GM12873 (cell line): ENCODE results near the gene NMT2.

Experiments
- TF ChIP-seq, protein P1 (sequence below): IDR thresholded peaks from 2 replicates; pipeline ENCODE4 v1.5.1; 2012; ENCODE audit warnings: low read depth, mild to moderate bottlenecking, moderate library complexity, low read length, control low read depth; ENCODE audit not compliant: insufficient read depth; ENCODE audit errors: missing control alignments

Gene NMT2

DNA sequence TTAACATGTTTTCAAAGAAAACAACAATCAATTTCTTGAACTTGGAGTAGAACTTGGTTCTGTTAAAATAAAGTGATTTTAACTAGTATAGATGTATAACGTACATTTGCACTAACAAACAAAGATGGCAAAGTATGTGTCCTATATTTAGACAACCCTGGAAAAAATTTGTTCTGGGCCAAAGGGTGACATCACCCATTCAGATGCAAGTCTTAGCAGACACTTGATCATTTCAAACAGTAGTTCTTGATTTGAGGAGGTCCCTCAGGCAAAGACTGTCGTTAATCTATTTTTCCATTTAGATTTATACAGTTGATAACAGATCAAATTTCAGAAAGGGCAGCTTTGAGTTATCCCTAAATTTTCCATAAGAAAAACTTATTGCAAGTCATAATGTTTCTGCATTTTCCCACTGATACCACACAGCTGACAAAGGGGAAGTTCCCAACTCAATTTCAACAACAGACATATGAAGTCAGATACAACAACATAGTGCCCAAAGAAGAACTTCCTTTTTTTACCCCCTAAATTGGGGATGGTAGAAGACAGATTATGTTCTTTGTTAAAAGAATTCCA lies 5.2 kb downstream of the NMT2 start:
- TF ChIP-seq, protein P1, sequence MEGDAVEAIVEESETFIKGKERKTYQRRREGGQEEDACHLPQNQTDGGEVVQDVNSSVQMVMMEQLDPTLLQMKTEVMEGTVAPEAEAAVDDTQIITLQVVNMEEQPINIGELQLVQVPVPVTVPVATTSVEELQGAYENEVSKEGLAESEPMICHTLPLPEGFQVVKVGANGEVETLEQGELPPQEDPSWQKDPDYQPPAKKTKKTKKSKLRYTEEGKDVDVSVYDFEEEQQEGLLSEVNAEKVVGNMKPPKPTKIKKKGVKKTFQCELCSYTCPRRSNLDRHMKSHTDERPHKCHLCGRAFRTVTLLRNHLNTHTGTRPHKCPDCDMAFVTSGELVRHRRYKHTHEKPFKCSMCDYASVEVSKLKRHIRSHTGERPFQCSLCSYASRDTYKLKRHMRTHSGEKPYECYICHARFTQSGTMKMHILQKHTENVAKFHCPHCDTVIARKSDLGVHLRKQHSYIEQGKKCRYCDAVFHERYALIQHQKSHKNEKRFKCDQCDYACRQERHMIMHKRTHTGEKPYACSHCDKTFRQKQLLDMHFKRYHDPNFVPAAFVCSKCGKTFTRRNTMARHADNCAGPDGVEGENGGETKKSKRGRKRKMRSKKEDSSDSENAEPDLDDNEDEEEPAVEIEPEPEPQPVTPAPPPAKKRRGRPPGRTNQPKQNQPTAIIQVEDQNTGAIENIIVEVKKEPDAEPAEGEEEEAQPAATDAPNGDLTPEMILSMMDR, result no peak

DNA sequence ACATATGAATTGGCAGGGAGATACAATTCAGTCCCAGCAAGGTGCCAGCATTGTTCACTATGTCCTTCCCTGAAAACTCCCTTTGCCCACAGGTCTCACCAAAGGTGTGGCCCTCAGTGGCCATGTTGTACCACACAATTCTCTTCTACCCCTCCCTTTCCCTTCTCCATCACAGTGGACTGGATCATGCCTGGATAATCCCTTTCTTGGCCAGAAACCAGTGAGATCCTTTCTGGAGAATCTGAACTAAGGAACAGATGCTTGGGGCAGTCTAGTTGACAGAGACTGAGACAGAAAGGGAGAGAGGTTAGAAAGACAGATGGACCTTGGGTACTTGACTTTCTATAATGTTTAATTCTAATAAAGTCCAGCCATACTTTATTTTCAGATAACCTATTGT lies 9.5 kb downstream of the NMT2 start:
- TF ChIP-seq, protein P1, result no peak

DNA sequence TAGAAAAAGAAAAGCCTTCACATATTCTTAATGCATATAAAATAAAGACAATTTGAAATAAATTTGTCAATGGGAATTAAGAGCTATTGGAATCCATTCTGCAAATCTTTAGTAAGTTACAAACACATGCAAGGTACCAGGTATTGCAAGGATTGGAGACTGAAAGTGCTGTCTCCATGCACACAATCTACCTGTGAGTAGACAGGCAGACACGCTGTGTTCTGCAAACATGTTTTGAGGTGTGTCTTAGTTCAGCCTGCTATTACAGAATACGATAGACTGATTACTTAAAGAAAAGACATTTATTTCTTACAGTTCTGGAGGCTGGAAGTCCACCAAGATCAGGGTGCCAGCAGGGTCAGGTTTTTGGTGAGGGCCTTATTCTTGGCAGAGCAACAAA lies 10.0 kb downstream of the NMT2 start:
- TF ChIP-seq, protein P1, result no peak

DNA sequence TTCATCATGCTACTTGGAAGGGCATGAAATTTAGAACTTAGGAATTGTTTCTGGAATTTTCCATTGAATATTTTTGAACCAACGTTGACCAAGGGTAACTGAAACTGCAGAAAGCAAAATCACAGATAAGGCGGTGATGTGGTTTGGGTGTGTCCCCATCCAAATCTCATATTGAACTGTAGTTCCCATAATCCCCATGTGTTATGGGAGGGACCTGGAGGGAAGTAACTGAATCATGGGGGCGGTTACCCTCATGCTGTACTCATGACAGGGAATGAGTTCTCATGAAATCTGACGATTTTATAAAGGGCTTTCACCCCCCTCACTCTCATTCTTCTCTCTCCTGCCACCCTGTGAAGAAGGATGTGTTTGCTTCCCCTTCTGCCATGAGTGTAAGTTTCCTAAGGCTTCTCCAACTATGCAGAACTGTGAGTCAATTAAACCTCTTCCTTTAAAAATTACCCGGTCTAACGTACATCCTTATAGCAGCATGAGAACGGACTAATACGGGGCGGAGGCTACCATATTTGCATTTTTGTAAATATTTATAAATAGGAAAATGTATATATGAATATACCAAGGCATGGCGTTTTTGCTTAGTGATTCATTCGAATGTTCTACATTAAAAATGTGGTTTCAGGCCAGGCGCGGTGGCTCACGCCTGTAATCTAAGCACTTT lies 12.4 kb downstream of the NMT2 start:
- TF ChIP-seq, protein P1, result no peak

DNA sequence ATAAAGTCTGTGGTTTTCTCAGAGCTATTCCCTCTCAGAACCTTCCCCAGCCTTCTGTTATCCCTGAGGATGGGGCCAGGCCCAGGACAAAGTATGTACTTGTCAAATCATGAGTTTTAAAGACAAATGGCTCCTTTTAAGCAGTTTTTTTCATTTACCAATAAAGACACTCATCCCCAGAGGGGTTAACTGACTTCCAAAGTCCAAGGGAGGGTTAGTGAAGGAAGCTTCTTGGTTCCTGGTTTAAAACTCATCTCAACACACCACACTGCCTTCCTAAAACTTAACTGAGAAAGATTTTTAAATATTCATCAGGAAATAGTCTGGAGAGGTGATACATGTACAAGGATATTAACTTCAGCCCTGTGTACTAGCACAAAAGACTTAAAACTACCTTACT lies 15.9 kb downstream of the NMT2 start:
- TF ChIP-seq, protein P1, result no peak

DNA sequence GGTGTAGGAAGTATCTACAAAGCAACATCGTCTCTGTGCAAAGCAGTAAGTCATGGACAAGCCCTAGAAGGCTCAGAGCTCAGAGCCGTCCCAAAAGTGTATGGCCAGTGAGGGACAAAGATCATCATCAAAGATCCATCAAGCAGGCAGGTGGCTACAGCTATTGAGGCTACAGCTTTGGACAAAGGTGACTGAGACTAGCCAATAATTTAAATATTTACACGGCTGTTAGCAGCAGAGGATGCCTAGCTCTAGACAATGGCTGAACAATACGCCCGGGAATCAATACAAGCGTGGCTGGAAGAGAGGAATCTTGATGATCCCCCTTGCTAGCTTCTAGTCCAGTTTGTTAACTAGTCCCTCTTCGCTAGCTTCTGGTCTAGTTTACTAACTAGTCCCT lies 17.9 kb downstream of the NMT2 start:
- TF ChIP-seq, protein P1, result no peak

DNA sequence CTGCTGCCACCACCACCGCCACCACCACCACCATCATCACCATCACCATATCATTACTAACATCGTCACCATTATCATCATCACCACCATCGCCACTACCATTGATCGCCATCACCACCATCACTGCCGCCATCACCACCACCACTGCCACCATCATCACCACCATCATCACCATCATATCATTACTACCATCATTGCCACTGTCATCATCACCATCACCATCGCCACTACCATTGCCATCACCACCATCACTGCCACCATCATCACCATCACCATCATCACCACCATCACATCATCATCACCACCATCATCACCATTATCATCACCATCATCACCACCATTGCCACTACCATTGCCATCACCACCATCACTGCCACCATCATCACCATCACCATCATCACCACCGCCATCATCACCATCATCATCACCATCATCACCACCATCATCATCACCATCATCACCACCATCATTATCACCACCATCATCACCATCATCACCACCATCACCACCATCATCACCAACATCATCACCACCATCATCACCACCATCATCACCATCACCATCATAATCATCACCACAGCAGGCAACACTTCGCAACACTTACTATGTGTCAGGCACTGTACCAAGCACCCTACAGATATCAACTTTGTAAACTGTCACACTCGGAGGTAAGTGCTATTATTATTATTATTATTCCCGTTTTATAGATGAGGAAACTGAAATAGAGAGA lies 19.3 kb downstream of the NMT2 start:
- TF ChIP-seq, protein P1, result no peak
